ENCODE data around the gene PSENEN.

- TF ChIP-seq CHD2 (IDR thresholded peaks at IDR 0.05; ENCODE audit: low read depth, low read length), result no peak
- no peak for TF ChIP-seq NBN (IDR thresholded peaks at IDR 0.05; ENCODE audit: low read depth)
- TF ChIP-seq POLR2A (conservative IDR thresholded peaks at IDR 0.05), result no peak
- no peak for TF ChIP-seq USF2 (CRISPR knock-in tag; IDR thresholded peaks at IDR 0.05)
- TF ChIP-seq ZNF507 (tag; conservative IDR thresholded peaks at IDR 0.05), result no peak
- no peak for TF ChIP-seq ZNF212 (CRISPR knock-in tag; IDR thresholded peaks at IDR 0.05)
- no peak for TF ChIP-seq ATF3 (IDR thresholded peaks at IDR 0.05)
- TF ChIP-seq ATF3 (CRISPR knock-in tag; conservative IDR thresholded peaks at IDR 0.05), result no peak
- TF ChIP-seq, protein P1, sequence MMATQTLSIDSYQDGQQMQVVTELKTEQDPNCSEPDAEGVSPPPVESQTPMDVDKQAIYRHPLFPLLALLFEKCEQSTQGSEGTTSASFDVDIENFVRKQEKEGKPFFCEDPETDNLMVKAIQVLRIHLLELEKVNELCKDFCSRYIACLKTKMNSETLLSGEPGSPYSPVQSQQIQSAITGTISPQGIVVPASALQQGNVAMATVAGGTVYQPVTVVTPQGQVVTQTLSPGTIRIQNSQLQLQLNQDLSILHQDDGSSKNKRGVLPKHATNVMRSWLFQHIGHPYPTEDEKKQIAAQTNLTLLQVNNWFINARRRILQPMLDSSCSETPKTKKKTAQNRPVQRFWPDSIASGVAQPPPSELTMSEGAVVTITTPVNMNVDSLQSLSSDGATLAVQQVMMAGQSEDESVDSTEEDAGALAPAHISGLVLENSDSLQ (IDR thresholded peaks at IDR 0.05), result no peak
- no peak for TF ChIP-seq SP1 (CRISPR knock-in tag; IDR thresholded peaks at IDR 0.05)
- TF ChIP-seq MTF1 (CRISPR knock-in tag; IDR thresholded peaks at IDR 0.05; ENCODE audit: borderline replicate concordance), result no peak
Measured at GRCh38 chr19:35725216-35725861, 20.1 kb upstream of the PSENEN start.
